Memory B cell (primary cell): Measurements from ENCODE around the gene IQGAP1.

Experiments used
- ATAC-seq: fragments of 150-1000 bp; cut with Tn5 transposase; 2 replicates; pipeline ENCODE4 v1.10.0; 2021; ENCODE audit warnings: low read depth, mild to moderate bottlenecking, moderate library complexity
- DNase-seq, 2 donors: peaks; one replicate each; pipeline ENCODE4 v3.0.0; 2022; ENCODE audit warnings: low spot score in 2 of 2
- H3K27ac Mint-ChIP-seq: one replicate; pipeline ENCODE4 v1.8.0; 2022; ENCODE audit warnings: mild to moderate bottlenecking, moderate library complexity, mixed read lengths
- H3K27me3 Mint-ChIP-seq: one replicate; pipeline ENCODE4 v1.8.0; 2022; ENCODE audit warnings: mixed read lengths
- H3K36me3 Mint-ChIP-seq: one replicate; pipeline ENCODE4 v1.8.0; 2022; ENCODE audit warnings: mild to moderate bottlenecking, mixed read lengths
- H3K4me1 Mint-ChIP-seq: one replicate; pipeline ENCODE4 v1.8.0; 2022; ENCODE audit warnings: mixed read lengths
- H3K4me3 Mint-ChIP-seq: one replicate; pipeline ENCODE4 v1.8.0; 2022; ENCODE audit warnings: mild to moderate bottlenecking, moderate library complexity, mixed read lengths
- H3K9me3 Mint-ChIP-seq: one replicate; pipeline ENCODE4 v1.8.0; 2022; ENCODE audit warnings: mixed read lengths

The IQGAP1 gene

DNA sequence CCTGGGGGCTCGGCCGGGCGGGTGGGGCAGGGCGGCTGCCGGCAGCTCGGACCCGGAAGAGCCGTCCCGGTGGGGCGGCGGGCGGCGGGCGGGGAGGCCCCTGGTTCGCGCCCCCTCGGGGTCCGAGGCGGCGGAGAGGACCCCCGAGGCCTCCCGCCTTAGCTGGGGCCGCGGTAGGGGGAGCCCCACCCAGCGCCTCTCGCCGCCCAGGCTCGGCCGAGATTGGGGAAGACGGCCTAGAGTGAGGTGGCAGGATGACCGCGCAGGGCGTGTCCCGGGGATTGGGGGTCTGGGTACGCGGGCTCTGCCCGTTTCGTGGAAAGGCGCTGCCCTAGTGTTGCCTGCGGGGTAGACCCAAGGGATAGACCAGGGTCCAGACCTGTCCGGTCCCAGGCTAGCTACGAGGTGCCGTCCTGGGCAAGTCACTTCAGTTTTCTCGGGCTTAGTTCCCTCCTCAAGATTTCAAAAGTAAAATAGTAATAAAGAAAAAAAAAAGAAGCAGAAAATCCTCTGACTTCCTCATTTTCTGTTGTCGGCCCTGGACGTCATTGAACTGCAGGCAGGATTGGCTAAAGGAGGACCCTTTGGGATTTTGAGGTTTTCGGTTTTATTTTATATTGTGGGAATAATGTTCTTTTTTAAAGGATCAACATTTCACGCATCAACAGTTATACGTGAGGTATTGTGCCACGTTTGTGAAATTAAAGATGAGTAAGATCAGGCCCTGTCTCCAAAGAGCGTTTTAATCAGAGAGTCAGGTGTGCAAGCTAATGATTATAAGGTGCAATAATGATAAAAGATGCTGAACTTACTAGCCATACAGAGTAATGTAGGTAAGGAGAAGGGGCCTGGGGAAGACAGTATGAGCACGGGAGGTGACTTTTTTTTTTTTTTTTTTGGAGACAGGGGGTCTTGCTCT, 679 bp downstream of the IQGAP1 start:
- DNase-seq, result peak; percentile 71 to 73
- Mint-ChIP-seq H3K4me3 (peak overlapping the region; percentile 93), H3K4me1 (peaks cover 38% of the 10 kb centered on the region), H3K27ac (peak overlapping the region; percentile 92), H3K27me3 (no peaks in the 10 kb centered on the region), H3K36me3 (peaks cover 16% of the 10 kb centered on the region), H3K9me3 (no peaks in the 10 kb centered on the region)
- peak; percentile 48 for ATAC-seq

- no peaks in the 10 kb centered on the region for H3K9me3 Mint-ChIP-seq
- H3K4me3 Mint-ChIP-seq, result peak overlapping the region; percentile 92
- H3K27me3 Mint-ChIP-seq, result no peaks in the 10 kb centered on the region
- no peak for ATAC-seq
- DNase-seq, result no peak
- H3K4me1 Mint-ChIP-seq, result peaks cover 40% of the 10 kb centered on the region
- peak overlapping the region; percentile 92 for H3K27ac Mint-ChIP-seq
- H3K36me3 Mint-ChIP-seq, result peaks cover 16% of the 10 kb centered on the region
These were observed 1.5 kb downstream of the IQGAP1 start for GRCh38 chr15:90389513-90389912.

- Mint-ChIP-seq H3K9me3 (no peaks in the 10 kb centered on the region), H3K27ac (peak overlapping the region; percentile 26), H3K4me1 (peaks cover 46% of the 10 kb centered on the region), H3K36me3 (peaks cover 23% of the 10 kb centered on the region), H3K4me3 (no peak overlapping the region), H3K27me3 (no peaks in the 10 kb centered on the region)
- DNase-seq (no peak), ATAC-seq (peak; percentile 5)
These were observed 5.0 kb downstream of the IQGAP1 start for GRCh38 chr15:90393040-90393439.

GRCh38 chr15:90394074-90394473, 6.0 kb downstream of the IQGAP1 start:
- peaks cover 20% of the 10 kb centered on the region for H3K36me3 Mint-ChIP-seq
- no peak overlapping the region for H3K4me3 Mint-ChIP-seq
- DNase-seq (no peak), ATAC-seq (no peak)
- no peaks in the 10 kb centered on the region for H3K9me3 Mint-ChIP-seq
- peaks cover 44% of the 10 kb centered on the region for H3K4me1 Mint-ChIP-seq
- H3K27me3 Mint-ChIP-seq, result no peaks in the 10 kb centered on the region
- peak overlapping the region; percentile 26 for H3K27ac Mint-ChIP-seq

DNA sequence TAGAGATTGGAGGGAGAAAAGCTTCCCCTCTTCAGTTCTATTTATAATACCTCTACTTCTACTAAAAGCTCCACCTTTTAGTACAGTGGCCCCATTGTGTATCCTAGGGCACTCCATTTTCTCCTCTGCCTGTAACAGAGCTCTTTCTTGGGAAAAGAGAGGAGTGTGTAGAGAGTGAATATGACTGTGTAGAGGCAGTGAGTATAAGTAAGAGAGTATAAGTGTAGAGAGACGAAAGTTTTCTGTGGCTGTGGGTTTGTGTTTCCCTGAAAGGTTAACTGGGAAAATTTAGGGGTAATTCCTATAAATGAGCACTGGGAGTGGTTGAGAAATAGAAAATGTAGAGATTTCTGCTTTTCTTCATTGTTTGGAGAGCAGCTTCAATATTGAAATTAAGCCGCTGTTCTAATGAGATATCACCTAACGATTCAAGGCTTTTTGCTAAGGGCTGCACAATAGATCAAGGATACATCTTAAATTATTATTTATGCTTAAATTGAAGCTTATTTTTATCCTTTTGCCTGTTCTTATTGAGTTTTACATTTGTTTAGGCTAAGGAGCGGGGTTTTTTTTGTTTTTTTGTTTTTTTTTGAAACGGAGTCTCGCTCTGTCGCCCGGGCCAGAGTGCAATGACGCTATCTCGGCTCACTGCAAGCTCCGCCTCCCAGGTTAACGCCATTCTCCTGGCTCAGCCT, 6.9 kb downstream of the IQGAP1 start:
- Mint-ChIP-seq H3K27me3 (no peaks in the 10 kb centered on the region), H3K36me3 (peaks cover 19% of the 10 kb centered on the region), H3K4me1 (peaks cover 41% of the 10 kb centered on the region), H3K4me3 (no peak overlapping the region), H3K9me3 (no peaks in the 10 kb centered on the region), H3K27ac (peak overlapping the region; percentile 26)
- DNase-seq (no peak), ATAC-seq (no peak)

DNA sequence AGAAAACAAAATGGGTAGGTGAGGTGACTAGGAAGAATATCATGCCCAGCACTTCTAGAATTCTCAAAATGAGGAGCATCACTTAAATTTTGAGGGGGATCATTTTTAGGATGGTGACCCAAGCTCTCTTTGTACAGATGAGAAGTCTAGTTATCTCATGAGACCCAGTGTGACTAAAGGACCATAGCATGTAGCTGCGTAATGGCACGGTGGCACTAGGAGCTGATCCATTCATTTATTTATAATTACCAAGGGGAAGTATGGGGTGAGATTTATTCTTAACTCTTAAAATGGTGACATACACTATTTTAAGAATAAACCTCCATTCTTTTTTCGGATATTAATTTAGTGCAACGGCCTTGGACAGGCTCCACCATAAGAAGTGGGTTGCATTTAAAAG, 8.3 kb downstream of the IQGAP1 start:
- Mint-ChIP-seq H3K27ac (peak overlapping the region; percentile 54), H3K4me1 (peaks cover 42% of the 10 kb centered on the region), H3K36me3 (peaks cover 16% of the 10 kb centered on the region), H3K9me3 (no peaks in the 10 kb centered on the region), H3K27me3 (no peaks in the 10 kb centered on the region), H3K4me3 (no peak overlapping the region)
- DNase-seq (no peak), ATAC-seq (no peak)

GRCh38 chr15:90400005-90400758, 12.1 kb downstream of the IQGAP1 start:
- H3K4me3 Mint-ChIP-seq, result peak overlapping the region; percentile 50
- H3K9me3 Mint-ChIP-seq, result no peaks in the 10 kb centered on the region
- ATAC-seq (peak; percentile 29), DNase-seq (no peak)
- H3K27ac Mint-ChIP-seq, result peak overlapping the region; percentile 99
- H3K4me1 Mint-ChIP-seq, result peaks cover 36% of the 10 kb centered on the region
- H3K36me3 Mint-ChIP-seq, result peaks cover 10% of the 10 kb centered on the region
- H3K27me3 Mint-ChIP-seq, result no peaks in the 10 kb centered on the region

- ATAC-seq (peak; percentile 98), DNase-seq (peak; percentile 41 to 73)
- Mint-ChIP-seq H3K9me3 (no peaks in the 10 kb centered on the region), H3K4me3 (peak overlapping the region; percentile 52), H3K4me1 (peaks cover 33% of the 10 kb centered on the region), H3K36me3 (peaks cover 7% of the 10 kb centered on the region), H3K27me3 (no peaks in the 10 kb centered on the region), H3K27ac (peak overlapping the region; percentile 99)
These were observed 12.8 kb downstream of the IQGAP1 start for GRCh38 chr15:90400759-90401314.

- Mint-ChIP-seq H3K36me3 (peaks cover 6% of the 10 kb centered on the region), H3K9me3 (no peaks in the 10 kb centered on the region), H3K4me3 (peak overlapping the region; percentile 49), H3K27ac (peak overlapping the region; percentile 99), H3K4me1 (peaks cover 32% of the 10 kb centered on the region), H3K27me3 (no peaks in the 10 kb centered on the region)
- no peak for DNase-seq
- no peak for ATAC-seq
These were observed 13.5 kb downstream of the IQGAP1 start for GRCh38 chr15:90401495-90401894.

- H3K27me3 Mint-ChIP-seq, result no peaks in the 10 kb centered on the region
- ATAC-seq (no peak), DNase-seq (no peak)
- H3K4me3 Mint-ChIP-seq, result no peak overlapping the region
- H3K4me1 Mint-ChIP-seq, result peaks cover 38% of the 10 kb centered on the region
- peaks cover 6% of the 10 kb centered on the region for H3K36me3 Mint-ChIP-seq
- peak overlapping the region; percentile 99 for H3K27ac Mint-ChIP-seq
- H3K9me3 Mint-ChIP-seq, result no peaks in the 10 kb centered on the region
These were observed 14.2 kb downstream of the IQGAP1 start for GRCh38 chr15:90402223-90402622.

GRCh38 chr15:90402767-90403166, 14.7 kb downstream of the IQGAP1 start:
- H3K36me3 Mint-ChIP-seq, result peaks cover 6% of the 10 kb centered on the region
- H3K27ac Mint-ChIP-seq, result peak overlapping the region; percentile 99
- no peaks in the 10 kb centered on the region for H3K27me3 Mint-ChIP-seq
- DNase-seq (no peak), ATAC-seq (no peak)
- H3K4me3 Mint-ChIP-seq, result no peak overlapping the region
- H3K4me1 Mint-ChIP-seq, result peaks cover 40% of the 10 kb centered on the region
- H3K9me3 Mint-ChIP-seq, result no peaks in the 10 kb centered on the region

GRCh38 chr15:90405055-90405607, 17.1 kb downstream of the IQGAP1 start:
- Mint-ChIP-seq H3K9me3 (peaks cover 2% of the 10 kb centered on the region), H3K27ac (peak overlapping the region; percentile 19), H3K4me1 (peaks cover 50% of the 10 kb centered on the region), H3K4me3 (no peak overlapping the region), H3K27me3 (no peaks in the 10 kb centered on the region), H3K36me3 (peaks cover 18% of the 10 kb centered on the region)
- DNase-seq (no peak), ATAC-seq (no peak)

- Mint-ChIP-seq H3K36me3 (peaks cover 23% of the 10 kb centered on the region), H3K9me3 (peaks cover 2% of the 10 kb centered on the region), H3K27ac (no peak overlapping the region), H3K4me1 (peaks cover 40% of the 10 kb centered on the region), H3K4me3 (no peak overlapping the region), H3K27me3 (no peaks in the 10 kb centered on the region)
- ATAC-seq, result no peak
- DNase-seq, result no peak
These were observed 19.3 kb downstream of the IQGAP1 start for GRCh38 chr15:90407336-90407735.
